ENCODE measurements around the gene E4F1.

DNA sequence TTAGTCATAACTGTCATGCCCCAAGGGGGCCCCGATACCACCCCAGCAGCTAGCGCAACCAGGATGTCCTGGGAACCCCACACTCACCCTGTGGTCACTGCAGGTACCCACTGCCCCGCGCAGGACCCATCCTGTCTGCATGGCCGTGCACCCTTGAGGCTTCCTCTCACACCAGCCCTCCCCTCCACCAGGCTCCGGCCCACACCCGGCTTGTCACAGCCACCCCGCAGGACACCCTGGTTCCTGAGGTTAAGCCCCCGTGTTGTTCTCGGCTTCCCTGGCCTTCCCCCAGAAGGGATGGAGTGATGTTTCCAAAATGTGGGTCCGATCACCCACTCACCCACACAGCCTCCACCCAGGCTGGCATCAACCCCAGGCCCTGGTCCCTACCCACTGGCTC is 20.4 kb downstream of the E4F1 start:
- TF ChIP-seq POLR2AphosphoS5 (IDR thresholded peaks at IDR 0.05; ENCODE audit: low read depth, low read length) = no peak
- no peak for TF ChIP-seq POLR2A (IDR thresholded peaks at IDR 0.05; ENCODE audit: low read depth, low read length)
- no peak for TF ChIP-seq TAF1 (IDR thresholded peaks at IDR 0.05; ENCODE audit: borderline replicate concordance, low read depth, low read length)

Data from GM12892 (cell line).